Measurements from ENCODE around the gene PAFAH1B2. TPM values are rescaled to one million over a fixed set of nuclear protein-coding genes. Genes with fewer than 3 reads are reported as not detected.

Gene PAFAH1B2
- total RNA-seq, 4 donors from 2014 or later = 50.3 to 82.3 (median 63.2) TPM

- Histone ChIP-seq H3K4me1 (peaks cover 12 to 47% (median 12%) of the 10 kb centered on the region in 3 donors), H3K4me3 (no peak overlapping the region), H3K27me3 (no peaks in the 10 kb centered on the region), H3K36me3 (peaks cover 0 to 56% of the 10 kb centered on the region in 2 donors), H3K9me3 (no peaks in the 10 kb centered on the region), H3K27ac (peak overlapping the region in 2 of 4 donors; percentile 54 to 93)
- no peak for TF ChIP-seq POLR2AphosphoS5 (IDR thresholded peaks at IDR 0.05)
- TF ChIP-seq POLR2A (IDR thresholded peaks at IDR 0.05) = no peak
- no peak for TF ChIP-seq EP300 (IDR thresholded peaks at IDR 0.05)
- no peak for TF ChIP-seq CTCF (IDR thresholded peaks at IDR 0.05)
- ATAC-seq = no peak
- WGBS, 2 donors (ENCODE audit: low coverage in 1 of 2) = 60 to 62% methylated on average over 5 to 7 of the region's 7 CpGs
These were observed 70.5 kb downstream of the PAFAH1B2 start for GRCh38 chr11:117214404-117215110.

GRCh38 chr11:117217141-117218084 lies 73.3 kb downstream of the PAFAH1B2 start:
- peak; percentile 21 for ATAC-seq
- 24 to 37% methylated on average over 7 of the region's 11 CpGs for WGBS, 2 donors (ENCODE audit: low coverage in 1 of 2)
- Histone ChIP-seq H3K9me3 (no peaks in the 10 kb centered on the region), H3K4me3 (peak overlapping the region in 1 of 2 donors; percentile 16), H3K36me3 (peaks cover 0 to 57% of the 10 kb centered on the region in 2 donors), H3K27ac (peak overlapping the region; percentile 93 to 98 (median 95)), H3K4me1 (peaks cover 24 to 70% (median 40%) of the 10 kb centered on the region in 3 donors), H3K27me3 (no peaks in the 10 kb centered on the region)
- TF ChIP-seq EP300 (IDR thresholded peaks at IDR 0.05) (peak; percentile 15), POLR2A (IDR thresholded peaks at IDR 0.05) (no peak)

GRCh38 chr11:117218133-117218915 lies 74.2 kb downstream of the PAFAH1B2 start:
- H3K36me3 ChIP-seq = peaks cover 0 to 54% of the 10 kb centered on the region in 2 donors

GRCh38 chr11:117219001-117219400 lies 74.9 kb downstream of the PAFAH1B2 start:
- no peak overlapping the region for H3K4me3 ChIP-seq
- no peak for ATAC-seq
- TF ChIP-seq EP300 (IDR thresholded peaks at IDR 0.05) (no peak), POLR2AphosphoS5 (IDR thresholded peaks at IDR 0.05) (no peak), POLR2A (IDR thresholded peaks at IDR 0.05) (no peak), CTCF (IDR thresholded peaks at IDR 0.05) (no peak)
- H3K4me1 ChIP-seq = peaks cover 24 to 85% (median 43%) of the 10 kb centered on the region in 3 donors
- H3K27ac ChIP-seq = peak overlapping the region; percentile 93 to 98 (median 95)
- no peaks in the 10 kb centered on the region for H3K27me3 ChIP-seq
- 100% methylated on average over 1 of the region's 9 CpGs; no CpG with 5 or more reads in 1 of the 2 donors for WGBS, 2 donors (ENCODE audit: low coverage in 1 of 2)
- H3K36me3 ChIP-seq = peaks cover 0 to 54% of the 10 kb centered on the region in 2 donors
- no peaks in the 10 kb centered on the region for H3K9me3 ChIP-seq

More at GRCh38 chr11:117218133-117218915, 74.2 kb downstream of the PAFAH1B2 start:
- WGBS, 2 donors (ENCODE audit: low coverage in 1 of 2) = 28 to 36% methylated on average over 8 to 14 of the region's 15 CpGs
- Histone ChIP-seq H3K27ac (peak overlapping the region; percentile 93 to 98 (median 95)), H3K4me1 (peaks cover 24 to 79% (median 43%) of the 10 kb centered on the region in 3 donors), H3K9me3 (no peaks in the 10 kb centered on the region), H3K27me3 (no peaks in the 10 kb centered on the region), H3K4me3 (peak overlapping the region in 1 of 2 donors; percentile 16)
- ATAC-seq = peak; percentile 34
- TF ChIP-seq EP300 (IDR thresholded peaks at IDR 0.05) (peak; percentile 26), POLR2A (IDR thresholded peaks at IDR 0.05) (no peak), CTCF (IDR thresholded peaks at IDR 0.05) (no peak), POLR2AphosphoS5 (IDR thresholded peaks at IDR 0.05) (peak; percentile 65)

Measured in gastroesophageal sphincter (tissue), 4 donors.